HG03045 (cell line): ENCODE measurements around the gene UNC79.

Experiments
- ATAC-seq: cut with Tn5 transposase; IDR thresholded peaks from one replicate; pipeline ENCODE4 v1.9.1; 2021; ENCODE audit warnings: mild to moderate bottlenecking, moderate library complexity; ENCODE audit not compliant: unreplicated experiment

The UNC79 gene

GRCh38 chr14:93745603-93746273, 315.0 kb downstream of the UNC79 start:
- ATAC-seq = no peak

- no peak for ATAC-seq
Measured at GRCh38 chr14:93747102-93747501, 316.4 kb downstream of the UNC79 start.

GRCh38 chr14:93747560-93747959, 316.8 kb downstream of the UNC79 start:
- ATAC-seq = no peak

- ATAC-seq = no peak
Measured at GRCh38 chr14:93748208-93749075, 317.7 kb downstream of the UNC79 start.

- no peak for ATAC-seq
Measured at GRCh38 chr14:93749076-93749420, 318.3 kb downstream of the UNC79 start.

- ATAC-seq = no peak
Measured at GRCh38 chr14:93751946-93752655, 321.4 kb downstream of the UNC79 start.

GRCh38 chr14:93752980-93753561, 322.3 kb downstream of the UNC79 start:
- no peak for ATAC-seq

GRCh38 chr14:93753647-93754046, 322.9 kb downstream of the UNC79 start:
- no peak for ATAC-seq

GRCh38 chr14:93757206-93757605, 326.5 kb downstream of the UNC79 start:
- ATAC-seq = no peak
